Glutamatergic neuron (in vitro differentiated cells): ENCODE data around the gene ARMH1. TPM values are rescaled to one million over a fixed set of nuclear protein-coding genes. Genes with fewer than 3 reads are reported as not detected.
A peak's percentile ranks its signal among the peaks of the same experiment; 100 is the strongest.
"Not testable (repeated sequence)": the region's sequence is repeated elsewhere in the genome, so short reads cannot be mapped to it uniquely, and the experiment has no call there.

ENCODE experiments used
- DNase-seq: peaks from one replicate; pipeline ENCODE4 v3.0.0; 2022
- H3K27ac Mint-ChIP-seq: one replicate; pipeline ENCODE4 v1.8.0; 2020; ENCODE audit warnings: mild to moderate bottlenecking, mixed read lengths, inconsistent platforms; ENCODE audit not compliant: unreplicated experiment
- H3K27me3 Mint-ChIP-seq: one replicate; pipeline ENCODE4 v1.8.0; 2020; ENCODE audit warnings: mild to moderate bottlenecking, moderate library complexity, mixed read lengths, inconsistent platforms; ENCODE audit not compliant: unreplicated experiment
- H3K36me3 Mint-ChIP-seq: one replicate; pipeline ENCODE4 v1.8.0; 2020; ENCODE audit warnings: mild to moderate bottlenecking, mixed read lengths, inconsistent platforms; ENCODE audit not compliant: unreplicated experiment
- H3K4me1 Mint-ChIP-seq: one replicate; pipeline ENCODE4 v1.8.0; 2020; ENCODE audit warnings: mild to moderate bottlenecking, low read depth, mixed read lengths, inconsistent platforms; ENCODE audit not compliant: unreplicated experiment
- H3K4me3 Mint-ChIP-seq: one replicate; pipeline ENCODE4 v1.8.0; 2020; ENCODE audit warnings: mild to moderate bottlenecking, mixed read lengths, inconsistent platforms; ENCODE audit not compliant: unreplicated experiment
- H3K9me3 Mint-ChIP-seq: one replicate; pipeline ENCODE4 v1.8.0; 2020; ENCODE audit warnings: mild to moderate bottlenecking, moderate library complexity, mixed read lengths, inconsistent platforms; ENCODE audit not compliant: unreplicated experiment
- total RNA-seq: library from RNA; stranded (reverse); fragmentation: NEBNext Ultra II Directional; extraction: Animal tissue kit (Norgen Biotek cat#: 25700); gene quantifications from one replicate; pipeline ENCODE4 v1.2.1, GENCODE V29; 2021; ENCODE audit not compliant: unreplicated experiment
- TF ChIP-seq, protein P1 (sequence below): fragments of 200-600 bp; sonication (generic); IDR thresholded peaks from one replicate; pipeline ENCODE4 v1.5.0; 2021; ENCODE audit not compliant: partially characterized antibody, unreplicated experiment

Gene ARMH1
- total RNA-seq, 1 donor from 2014 or later: 4.9 TPM

DNA sequence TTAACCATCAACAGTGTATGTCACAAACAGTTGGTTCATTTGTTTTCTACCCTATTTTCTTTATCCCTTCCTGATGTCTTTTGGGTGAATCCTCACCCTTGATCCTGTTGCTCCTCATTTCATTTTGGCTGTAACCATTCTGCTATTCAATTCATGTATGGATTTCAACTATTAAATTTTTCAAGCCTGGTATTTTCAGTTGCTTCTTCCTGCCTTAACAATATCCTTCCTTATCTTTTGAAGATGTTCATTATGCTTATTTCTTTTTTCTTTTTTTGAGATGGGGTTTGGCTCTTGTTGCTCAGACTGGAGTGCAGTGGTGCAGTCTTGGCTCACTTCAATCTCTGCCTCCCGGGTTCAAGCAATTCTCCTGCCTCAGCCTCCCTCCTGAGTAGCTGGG, 59.3 kb downstream of the ARMH1 start:
- Mint-ChIP-seq H3K27me3 (peaks cover 4% of the 10 kb centered on the region), H3K9me3 (peaks cover 6% of the 10 kb centered on the region), H3K4me1 (no peaks in the 10 kb centered on the region), H3K36me3 (no peaks in the 10 kb centered on the region), H3K4me3 (no peak overlapping the region), H3K27ac (no peak overlapping the region)
- DNase-seq: no peak
- TF ChIP-seq, protein P1, sequence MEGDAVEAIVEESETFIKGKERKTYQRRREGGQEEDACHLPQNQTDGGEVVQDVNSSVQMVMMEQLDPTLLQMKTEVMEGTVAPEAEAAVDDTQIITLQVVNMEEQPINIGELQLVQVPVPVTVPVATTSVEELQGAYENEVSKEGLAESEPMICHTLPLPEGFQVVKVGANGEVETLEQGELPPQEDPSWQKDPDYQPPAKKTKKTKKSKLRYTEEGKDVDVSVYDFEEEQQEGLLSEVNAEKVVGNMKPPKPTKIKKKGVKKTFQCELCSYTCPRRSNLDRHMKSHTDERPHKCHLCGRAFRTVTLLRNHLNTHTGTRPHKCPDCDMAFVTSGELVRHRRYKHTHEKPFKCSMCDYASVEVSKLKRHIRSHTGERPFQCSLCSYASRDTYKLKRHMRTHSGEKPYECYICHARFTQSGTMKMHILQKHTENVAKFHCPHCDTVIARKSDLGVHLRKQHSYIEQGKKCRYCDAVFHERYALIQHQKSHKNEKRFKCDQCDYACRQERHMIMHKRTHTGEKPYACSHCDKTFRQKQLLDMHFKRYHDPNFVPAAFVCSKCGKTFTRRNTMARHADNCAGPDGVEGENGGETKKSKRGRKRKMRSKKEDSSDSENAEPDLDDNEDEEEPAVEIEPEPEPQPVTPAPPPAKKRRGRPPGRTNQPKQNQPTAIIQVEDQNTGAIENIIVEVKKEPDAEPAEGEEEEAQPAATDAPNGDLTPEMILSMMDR: no peak

DNA sequence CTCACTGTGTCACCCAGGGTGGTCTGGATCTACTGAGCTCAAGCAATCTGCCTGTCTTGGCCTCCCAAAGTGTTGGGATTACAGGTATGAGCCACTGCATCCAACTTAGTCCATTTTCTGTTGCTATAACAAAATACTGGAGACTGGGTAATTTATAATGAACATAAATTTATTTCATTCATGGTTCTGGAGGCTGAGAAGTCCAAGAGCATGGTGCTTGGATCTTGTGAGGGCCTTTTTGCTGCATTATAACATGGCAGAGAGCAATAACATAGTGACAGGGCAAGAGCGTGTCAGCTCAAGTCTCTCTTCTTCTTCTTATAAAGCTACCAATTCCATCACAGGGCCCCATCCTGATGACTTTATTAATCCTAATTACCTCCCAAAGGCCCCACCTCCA, 61.5 kb downstream of the ARMH1 start:
- no peak overlapping the region for H3K4me3 Mint-ChIP-seq
- H3K4me1 Mint-ChIP-seq: peaks cover 4% of the 10 kb centered on the region
- no peaks in the 10 kb centered on the region for H3K36me3 Mint-ChIP-seq
- H3K27ac Mint-ChIP-seq: no peak overlapping the region
- peaks cover 12% of the 10 kb centered on the region for H3K9me3 Mint-ChIP-seq
- TF ChIP-seq, protein P1: no peak
- peaks cover 4% of the 10 kb centered on the region for H3K27me3 Mint-ChIP-seq
- DNase-seq: no peak

- H3K36me3 Mint-ChIP-seq, H3K27me3 Mint-ChIP-seq, H3K4me1 Mint-ChIP-seq, DNase-seq: not testable (repeated sequence)
- H3K27ac Mint-ChIP-seq: peak overlapping the region; percentile 82
- H3K9me3 Mint-ChIP-seq: peaks cover 11% of the 10 kb centered on the region
- peak overlapping the region; percentile 97 for H3K4me3 Mint-ChIP-seq
These were observed 64.4 kb downstream of the ARMH1 start for GRCh38 chr1:44738953-44739306.

DNA sequence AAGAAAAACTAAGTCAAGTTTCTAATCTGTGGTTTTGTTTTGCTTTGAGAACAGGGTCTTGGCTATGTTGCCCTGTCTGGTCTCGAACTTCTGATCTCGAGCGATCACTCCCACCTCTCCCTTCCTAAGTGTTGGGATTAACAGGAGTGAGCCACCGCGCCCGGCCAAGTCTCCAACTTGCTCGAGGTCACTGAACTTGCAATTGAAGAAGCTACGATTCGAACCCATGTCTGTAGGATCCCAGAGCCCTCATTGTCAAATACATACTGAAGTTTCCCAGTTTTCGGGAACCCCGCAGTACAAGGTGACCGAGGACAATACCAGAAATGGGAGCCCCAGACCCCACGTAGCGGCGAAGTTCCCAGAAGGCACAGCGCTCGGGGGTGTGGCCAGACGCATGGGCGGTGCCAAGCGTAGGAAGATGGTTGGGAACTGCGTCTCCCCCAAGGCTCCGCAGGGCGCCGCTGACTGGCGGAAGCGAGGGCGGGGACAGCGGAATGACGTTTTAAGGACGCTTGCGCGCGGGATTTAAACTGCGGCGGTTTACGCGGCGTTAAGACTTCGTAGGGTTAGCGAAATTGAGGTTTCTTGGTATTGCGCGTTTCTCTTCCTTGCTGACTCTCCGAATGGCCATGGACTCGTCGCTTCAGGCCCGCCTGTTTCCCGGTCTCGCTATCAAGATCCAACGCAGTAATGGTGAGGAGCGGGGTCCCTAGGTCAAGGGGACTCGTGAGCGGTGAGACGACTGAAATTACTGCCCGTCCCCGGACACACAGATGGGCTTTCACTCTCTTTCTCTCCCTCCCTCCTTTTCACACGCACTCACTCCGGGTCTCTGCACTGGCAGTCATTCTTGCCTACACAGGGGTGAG, 65.0 kb downstream of the ARMH1 start, which contains the start of gene KIF2C:
KIF2C (plus strand) TSS at position 531 of the 872 bp plus-strand sequence; CDS start at position 627, 96 bp downstream.
- peaks cover 5% of the 10 kb centered on the region for H3K27me3 Mint-ChIP-seq
- no peaks in the 10 kb centered on the region for H3K36me3 Mint-ChIP-seq
- TF ChIP-seq, protein P1: no peak
- H3K27ac Mint-ChIP-seq: peak within 1 kb of the TSS; percentile 82
- peaks cover 11% of the 10 kb centered on the region for H3K9me3 Mint-ChIP-seq
- H3K4me3 Mint-ChIP-seq: peak within 1 kb of the TSS; percentile 97
- peak; percentile 98 for DNase-seq
- H3K4me1 Mint-ChIP-seq: peaks cover 4% of the 10 kb centered on the region

DNA sequence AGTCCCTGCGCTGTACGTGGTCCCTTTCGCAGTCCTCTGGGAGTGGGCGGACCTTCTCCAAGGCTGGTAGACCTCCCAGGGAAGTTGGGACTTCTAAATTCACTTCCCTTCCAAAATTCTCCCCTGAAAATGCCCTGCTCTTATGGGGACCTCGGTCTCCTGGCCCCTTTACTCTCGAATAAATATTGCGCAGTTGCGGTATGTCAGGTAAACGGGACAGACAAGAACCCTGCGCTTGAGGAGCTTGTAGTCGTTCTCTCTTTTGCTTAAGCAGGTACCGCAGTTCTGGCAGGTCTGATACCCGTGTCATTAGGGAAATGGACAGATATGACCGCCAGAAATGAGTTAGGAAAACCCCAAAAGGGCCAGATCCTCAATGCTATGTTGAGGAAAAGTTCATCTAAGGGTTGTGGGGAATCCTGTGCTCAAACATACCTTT, 65.7 kb downstream of the ARMH1 start:
- DNase-seq: no peak
- peak overlapping the region; percentile 46 for H3K27ac Mint-ChIP-seq
- H3K27me3 Mint-ChIP-seq: peaks cover 5% of the 10 kb centered on the region
- H3K4me3 Mint-ChIP-seq: peak overlapping the region; percentile 97
- H3K36me3 Mint-ChIP-seq: no peaks in the 10 kb centered on the region
- TF ChIP-seq, protein P1: no peak
- peaks cover 11% of the 10 kb centered on the region for H3K9me3 Mint-ChIP-seq
- H3K4me1 Mint-ChIP-seq: peaks cover 4% of the 10 kb centered on the region
